PC-3 (cell line): ENCODE data around the gene CLDN4.

Experiments used
- EZH2 ChIP-seq: fragments of 300-600 bp; sonication (generic); IDR thresholded peaks from one replicate; pipeline ENCODE4 v1.6.1; 2017; ENCODE audit warnings: antibody characterized with exemption, mild to moderate bottlenecking, low read length; ENCODE audit not compliant: unreplicated experiment
- TF ChIP-seq, protein P1 (sequence below): fragments of 300-600 bp; sonication (generic); conservative IDR thresholded peaks from 2 replicates; pipeline ENCODE4 v1.5.1; 2017; ENCODE audit warnings: antibody characterized with exemption, low read depth, mild to moderate bottlenecking, low read length

- TF ChIP-seq, protein P1, sequence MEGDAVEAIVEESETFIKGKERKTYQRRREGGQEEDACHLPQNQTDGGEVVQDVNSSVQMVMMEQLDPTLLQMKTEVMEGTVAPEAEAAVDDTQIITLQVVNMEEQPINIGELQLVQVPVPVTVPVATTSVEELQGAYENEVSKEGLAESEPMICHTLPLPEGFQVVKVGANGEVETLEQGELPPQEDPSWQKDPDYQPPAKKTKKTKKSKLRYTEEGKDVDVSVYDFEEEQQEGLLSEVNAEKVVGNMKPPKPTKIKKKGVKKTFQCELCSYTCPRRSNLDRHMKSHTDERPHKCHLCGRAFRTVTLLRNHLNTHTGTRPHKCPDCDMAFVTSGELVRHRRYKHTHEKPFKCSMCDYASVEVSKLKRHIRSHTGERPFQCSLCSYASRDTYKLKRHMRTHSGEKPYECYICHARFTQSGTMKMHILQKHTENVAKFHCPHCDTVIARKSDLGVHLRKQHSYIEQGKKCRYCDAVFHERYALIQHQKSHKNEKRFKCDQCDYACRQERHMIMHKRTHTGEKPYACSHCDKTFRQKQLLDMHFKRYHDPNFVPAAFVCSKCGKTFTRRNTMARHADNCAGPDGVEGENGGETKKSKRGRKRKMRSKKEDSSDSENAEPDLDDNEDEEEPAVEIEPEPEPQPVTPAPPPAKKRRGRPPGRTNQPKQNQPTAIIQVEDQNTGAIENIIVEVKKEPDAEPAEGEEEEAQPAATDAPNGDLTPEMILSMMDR, result no peak
- TF ChIP-seq EZH2, result no peak
Observed at GRCh38 chr7:73864981-73865711, 34.4 kb downstream of the CLDN4 start.
